Lower lobe of right lung (tissue), 2 donors: ENCODE data around the gene UNK. TPM values are rescaled to one million over a fixed set of nuclear protein-coding genes. Genes with fewer than 3 reads are reported as not detected.
A peak's percentile ranks its signal among the peaks of the same experiment; 100 is the strongest.

ENCODE experiments used
- ATAC-seq, 2 donors: fragments of 200-7000 bp; cut with Tn5 transposase; one replicate each; pipeline ENCODE4 v1.9.1; 2020 to 2022; ENCODE audit warnings: mild to moderate bottlenecking in 2 of 2, moderate library complexity in 2 of 2
- DNase-seq: peaks from one replicate; pipeline ENCODE4 v3.0.0-alpha.2; 2020
- H3K27ac ChIP-seq: fragments of 200-600 bp; one replicate; pipeline ENCODE4 v1.8.0; 2022
- H3K27me3 ChIP-seq: fragments of 200-600 bp; one replicate; pipeline ENCODE4 v1.8.0; 2022; ENCODE audit warnings: low read depth
- H3K36me3 ChIP-seq: fragments of 200-600 bp; one replicate; pipeline ENCODE4 v1.8.0; 2022; ENCODE audit warnings: mild to moderate bottlenecking
- H3K4me1 ChIP-seq: fragments of 200-600 bp; one replicate; pipeline ENCODE4 v1.8.0; 2022
- H3K4me3 ChIP-seq: fragments of 200-600 bp; one replicate; pipeline ENCODE4 v1.8.0; 2022; ENCODE audit warnings: mild to moderate bottlenecking
- H3K9me3 ChIP-seq: fragments of 200-600 bp; one replicate; pipeline ENCODE4 v1.8.0; 2022
- intact Hi-C: fragments of 100-400 bp; cut with DNase I; formaldehyde crosslinking; loops from one replicate; pipeline ENCODE4 v1.11.0; 2022
- total RNA-seq: library from RNA; stranded (reverse); fragmentation: NEBNext Ultra II Directional; extraction: Animal tissue kit (Norgen Biotek cat#: 25700); gene quantifications from one replicate; pipeline ENCODE4 v1.2.1, GENCODE V29; 2021
- TF ChIP-seq, protein P1 (sequence below): fragments of 200-600 bp; IDR thresholded peaks from one replicate; pipeline ENCODE4 v1.8.0; 2022; ENCODE audit warnings: antibody characterized with exemption, mild to moderate bottlenecking
- donor health status: DM: no; HTN: yes; CAD: no; lungs with severe emphysema.

The UNK gene
- total RNA-seq, 1 donor from 2014 or later = 31.1 TPM

DNA sequence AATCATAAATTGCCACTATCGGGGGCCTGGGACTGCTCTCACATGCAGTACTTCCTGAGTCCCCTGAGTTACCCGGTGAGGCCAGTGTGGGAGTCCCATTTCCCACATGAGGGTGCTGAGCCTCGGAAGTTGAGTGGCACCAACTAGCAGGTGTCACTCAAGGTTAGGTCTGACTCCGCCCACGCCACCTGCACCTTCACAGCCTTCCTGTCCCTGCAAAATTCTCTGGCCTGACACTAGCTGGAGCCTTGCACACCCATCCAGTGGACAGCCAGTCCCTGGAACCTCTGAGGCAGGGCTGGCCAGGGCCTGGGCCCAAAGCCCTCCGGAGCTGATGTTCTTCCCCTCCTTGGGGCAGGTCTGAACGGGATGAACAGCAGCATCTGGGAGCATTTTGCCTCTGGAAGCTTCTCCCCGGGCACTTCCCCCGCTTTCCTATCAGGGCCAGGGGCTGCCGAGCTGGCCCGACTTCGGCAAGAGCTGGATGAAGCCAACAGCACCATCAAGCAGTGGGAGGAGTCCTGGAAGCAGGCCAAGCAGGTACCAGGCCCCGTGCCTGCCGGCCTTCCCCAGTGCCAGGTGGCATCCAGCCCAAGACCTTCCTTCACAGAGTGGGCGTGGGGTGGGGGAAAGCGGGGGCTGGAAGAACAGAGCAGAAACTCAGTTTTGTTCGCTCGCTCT is 37.7 kb downstream of the UNK start:
- Histone ChIP-seq H3K9me3 (no peaks in the 10 kb centered on the region), H3K27me3 (no peaks in the 10 kb centered on the region), H3K4me3 (no peak overlapping the region), H3K27ac (peak overlapping the region; percentile 24), H3K36me3 (peaks cover 95% of the 10 kb centered on the region), H3K4me1 (peaks cover 7% of the 10 kb centered on the region)
- intact Hi-C loops = no loop called here
- TF ChIP-seq, protein P1, sequence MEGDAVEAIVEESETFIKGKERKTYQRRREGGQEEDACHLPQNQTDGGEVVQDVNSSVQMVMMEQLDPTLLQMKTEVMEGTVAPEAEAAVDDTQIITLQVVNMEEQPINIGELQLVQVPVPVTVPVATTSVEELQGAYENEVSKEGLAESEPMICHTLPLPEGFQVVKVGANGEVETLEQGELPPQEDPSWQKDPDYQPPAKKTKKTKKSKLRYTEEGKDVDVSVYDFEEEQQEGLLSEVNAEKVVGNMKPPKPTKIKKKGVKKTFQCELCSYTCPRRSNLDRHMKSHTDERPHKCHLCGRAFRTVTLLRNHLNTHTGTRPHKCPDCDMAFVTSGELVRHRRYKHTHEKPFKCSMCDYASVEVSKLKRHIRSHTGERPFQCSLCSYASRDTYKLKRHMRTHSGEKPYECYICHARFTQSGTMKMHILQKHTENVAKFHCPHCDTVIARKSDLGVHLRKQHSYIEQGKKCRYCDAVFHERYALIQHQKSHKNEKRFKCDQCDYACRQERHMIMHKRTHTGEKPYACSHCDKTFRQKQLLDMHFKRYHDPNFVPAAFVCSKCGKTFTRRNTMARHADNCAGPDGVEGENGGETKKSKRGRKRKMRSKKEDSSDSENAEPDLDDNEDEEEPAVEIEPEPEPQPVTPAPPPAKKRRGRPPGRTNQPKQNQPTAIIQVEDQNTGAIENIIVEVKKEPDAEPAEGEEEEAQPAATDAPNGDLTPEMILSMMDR = no peak
- DNase-seq (no peak), ATAC-seq (peak in 1 of 2 donors; percentile 23)

DNA sequence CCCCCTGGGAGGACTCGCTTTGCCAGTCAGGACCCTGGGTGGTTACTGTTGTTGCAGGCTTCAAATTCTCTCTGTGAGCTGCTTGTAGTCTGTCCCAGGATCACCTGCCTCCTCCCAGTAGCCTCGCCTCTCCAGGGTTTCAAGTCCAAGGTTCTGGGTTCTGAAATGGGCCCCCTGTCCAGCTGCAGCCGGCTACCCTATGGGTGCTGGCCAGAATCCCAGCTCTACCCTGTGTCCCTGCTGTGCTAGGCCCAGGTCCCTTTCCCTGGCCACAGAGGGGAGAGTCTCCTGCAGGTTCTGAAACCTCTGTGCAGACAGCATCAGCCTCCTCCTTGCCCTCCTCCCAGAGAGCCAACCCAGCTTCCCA is 38.2 kb downstream of the UNK start:
- Histone ChIP-seq H3K9me3 (no peaks in the 10 kb centered on the region), H3K4me3 (no peak overlapping the region), H3K27ac (no peak overlapping the region), H3K36me3 (peaks cover 93% of the 10 kb centered on the region), H3K27me3 (no peaks in the 10 kb centered on the region), H3K4me1 (peaks cover 12% of the 10 kb centered on the region)
- DNase-seq (no peak), ATAC-seq (no peak)
- TF ChIP-seq, protein P1 = no peak
- intact Hi-C loops = no loop called here

DNA sequence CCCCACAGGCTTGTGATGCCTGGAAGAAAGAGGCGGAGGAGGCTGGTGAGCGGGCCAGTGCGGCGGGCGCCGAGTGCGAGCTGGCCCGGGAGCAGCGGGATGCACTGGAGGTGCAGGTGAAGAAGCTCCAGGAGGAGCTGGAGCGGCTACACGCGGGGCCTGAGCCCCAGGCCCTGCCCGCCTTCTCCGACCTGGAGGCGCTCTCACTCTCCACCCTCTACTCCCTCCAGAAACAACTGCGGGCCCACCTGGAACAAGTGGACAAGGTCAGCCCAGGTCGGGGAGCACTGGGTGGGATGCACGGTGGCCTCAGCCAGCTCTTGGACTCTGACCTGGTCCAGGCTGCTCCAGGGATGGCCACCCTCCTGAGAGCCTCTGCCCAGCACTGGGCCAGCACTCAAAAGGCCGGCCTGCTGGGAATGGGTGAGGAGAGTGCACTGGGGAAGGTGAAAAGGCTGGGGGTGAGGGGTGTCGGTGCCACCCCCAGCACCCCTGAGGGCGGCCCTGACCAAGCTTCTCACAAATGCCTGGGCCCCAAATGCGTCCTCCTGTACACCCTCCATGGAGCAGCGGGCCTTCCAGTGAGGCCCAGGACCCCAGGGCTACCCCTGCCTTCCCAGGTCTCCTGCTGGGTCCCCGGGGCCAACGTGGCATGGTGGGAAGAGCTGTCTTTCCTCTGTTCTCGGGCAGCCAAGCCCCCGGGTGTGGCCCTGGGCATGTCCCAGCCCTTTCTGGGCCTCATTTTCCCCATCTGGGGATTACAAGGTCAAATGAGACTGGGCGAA is 38.8 kb downstream of the UNK start:
- intact Hi-C loops = no loop called here
- Histone ChIP-seq H3K27ac (no peak overlapping the region), H3K4me3 (no peak overlapping the region), H3K4me1 (peaks cover 19% of the 10 kb centered on the region), H3K27me3 (no peaks in the 10 kb centered on the region), H3K9me3 (no peaks in the 10 kb centered on the region), H3K36me3 (peaks cover 93% of the 10 kb centered on the region)
- peak in 1 of 2 donors; percentile 1 for ATAC-seq
- no peak for DNase-seq
- TF ChIP-seq, protein P1 = no peak

DNA sequence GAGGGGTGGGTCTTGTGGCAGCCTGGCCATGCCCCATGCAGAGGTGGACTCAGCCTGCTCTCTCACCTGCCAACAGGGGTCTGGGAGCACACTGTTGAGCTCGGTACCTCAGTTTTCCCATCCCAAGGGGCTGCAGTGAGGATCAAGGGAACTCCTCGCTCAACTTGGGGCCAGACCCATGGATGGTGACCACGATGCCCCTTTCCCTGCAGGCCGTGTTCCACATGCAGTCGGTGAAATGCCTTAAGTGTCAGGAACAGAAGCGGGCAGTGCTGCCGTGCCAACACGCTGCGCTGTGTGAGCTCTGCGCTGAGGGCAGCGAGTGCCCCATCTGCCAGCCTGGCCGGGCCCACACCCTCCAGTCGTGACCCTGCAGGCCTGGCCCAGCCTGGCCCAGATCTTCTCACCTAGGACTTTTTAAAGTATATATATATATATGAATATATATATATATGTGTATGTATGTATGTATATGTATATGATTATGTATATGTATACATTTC is 39.5 kb downstream of the UNK start:
- no peak for ATAC-seq
- DNase-seq = no peak
- no peak overlapping the region for H3K27ac ChIP-seq
- intact Hi-C loops = no loop called here
- TF ChIP-seq, protein P1 = no peak
- H3K36me3 ChIP-seq = peaks cover 93% of the 10 kb centered on the region
- no peaks in the 10 kb centered on the region for H3K9me3 ChIP-seq
- peaks cover 20% of the 10 kb centered on the region for H3K4me1 ChIP-seq
- no peaks in the 10 kb centered on the region for H3K27me3 ChIP-seq
- no peak overlapping the region for H3K4me3 ChIP-seq

DNA sequence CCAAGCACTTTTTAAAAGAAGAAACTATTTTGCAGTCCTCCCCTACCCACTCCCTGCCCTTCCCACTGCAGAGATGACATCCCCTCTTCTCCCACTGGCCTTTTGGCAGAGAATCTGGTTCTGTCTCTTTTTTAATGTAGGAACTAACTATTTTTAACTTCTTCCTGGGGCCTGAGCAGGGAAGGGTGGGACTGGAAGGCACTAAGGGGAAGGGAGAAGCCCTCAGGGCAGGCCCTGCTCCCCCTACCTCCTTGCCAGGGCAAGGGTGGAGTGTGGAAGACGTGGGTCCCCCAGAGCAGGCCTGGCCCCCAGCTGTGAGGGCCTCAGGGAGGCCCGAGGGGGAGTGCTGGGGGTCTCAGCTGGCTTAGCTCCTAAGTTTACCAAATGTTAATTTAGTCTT is 40.1 kb downstream of the UNK start:
- peaks cover 93% of the 10 kb centered on the region for H3K36me3 ChIP-seq

More for the DNA sequence above, 40.1 kb downstream of the UNK start:
- Histone ChIP-seq H3K27me3 (no peaks in the 10 kb centered on the region), H3K27ac (no peak overlapping the region), H3K9me3 (no peaks in the 10 kb centered on the region), H3K4me3 (no peak overlapping the region), H3K4me1 (peaks cover 20% of the 10 kb centered on the region)
- ATAC-seq (no peak), DNase-seq (no peak)
- TF ChIP-seq, protein P1 = no peak
- intact Hi-C loops = no loop called here
